Lower lobe of right lung (tissue), 2 donors: ENCODE data around the gene SEZ6. TPM values are rescaled to one million over a fixed set of nuclear protein-coding genes. Genes with fewer than 3 reads are reported as not detected.

Experiments
- ATAC-seq, 2 donors: fragments of 200-7000 bp; cut with Tn5 transposase; one replicate each; pipeline ENCODE4 v1.9.1; 2020 to 2022; ENCODE audit warnings: mild to moderate bottlenecking in 2 of 2, moderate library complexity in 2 of 2
- DNase-seq: peaks from one replicate; pipeline ENCODE4 v3.0.0-alpha.2; 2020
- H3K27ac ChIP-seq: fragments of 200-600 bp; one replicate; pipeline ENCODE4 v1.8.0; 2022
- H3K27me3 ChIP-seq: fragments of 200-600 bp; one replicate; pipeline ENCODE4 v1.8.0; 2022; ENCODE audit warnings: low read depth
- H3K36me3 ChIP-seq: fragments of 200-600 bp; one replicate; pipeline ENCODE4 v1.8.0; 2022; ENCODE audit warnings: mild to moderate bottlenecking
- H3K4me1 ChIP-seq: fragments of 200-600 bp; one replicate; pipeline ENCODE4 v1.8.0; 2022
- H3K4me3 ChIP-seq: fragments of 200-600 bp; one replicate; pipeline ENCODE4 v1.8.0; 2022; ENCODE audit warnings: mild to moderate bottlenecking
- H3K9me3 ChIP-seq: fragments of 200-600 bp; one replicate; pipeline ENCODE4 v1.8.0; 2022
- CTCF ChIP-seq: fragments of 200-600 bp; IDR thresholded peaks from one replicate; pipeline ENCODE4 v1.8.0; 2022; ENCODE audit warnings: antibody characterized with exemption, mild to moderate bottlenecking
- intact Hi-C: fragments of 100-400 bp; cut with DNase I; formaldehyde crosslinking; loops from one replicate; pipeline ENCODE4 v1.11.0; 2022
- total RNA-seq: library from RNA; stranded (reverse); fragmentation: NEBNext Ultra II Directional; extraction: Animal tissue kit (Norgen Biotek cat#: 25700); gene quantifications from one replicate; pipeline ENCODE4 v1.2.1, GENCODE V29; 2021
- donor health status: DM: no; HTN: yes; CAD: no; lungs with severe emphysema.

The SEZ6 gene
- total RNA-seq, 1 donor from 2014 or later: not detected

GRCh38 chr17:28960256-28961061, 45.4 kb downstream of the SEZ6 start:
- no peak overlapping the region for H3K27ac ChIP-seq
- no peaks in the 10 kb centered on the region for H3K36me3 ChIP-seq
- no peaks in the 10 kb centered on the region for H3K27me3 ChIP-seq
- intact Hi-C loops: no loop called here
- no peak overlapping the region for H3K4me3 ChIP-seq
- ATAC-seq (no peak), DNase-seq (no peak)
- TF ChIP-seq CTCF: no peak
- H3K4me1 ChIP-seq: no peaks in the 10 kb centered on the region
- H3K9me3 ChIP-seq: no peaks in the 10 kb centered on the region

- H3K36me3 ChIP-seq: no peaks in the 10 kb centered on the region
- no peak for DNase-seq
- TF ChIP-seq CTCF: no peak
- H3K27ac ChIP-seq: no peak overlapping the region
- H3K27me3 ChIP-seq: no peaks in the 10 kb centered on the region
- no peaks in the 10 kb centered on the region for H3K4me1 ChIP-seq
- ATAC-seq: no peak
- H3K4me3 ChIP-seq: no peak overlapping the region
- H3K9me3 ChIP-seq: no peaks in the 10 kb centered on the region
- intact Hi-C loops: no loop called here
Observed at GRCh38 chr17:28959471-28959871, 46.4 kb downstream of the SEZ6 start.

- H3K4me1 ChIP-seq: no peaks in the 10 kb centered on the region
- TF ChIP-seq CTCF: no peak
- H3K27ac ChIP-seq: no peak overlapping the region
- no peak overlapping the region for H3K4me3 ChIP-seq
- H3K36me3 ChIP-seq: no peaks in the 10 kb centered on the region
- no peaks in the 10 kb centered on the region for H3K27me3 ChIP-seq
- H3K9me3 ChIP-seq: no peaks in the 10 kb centered on the region
- ATAC-seq (peak; percentile 3 to 9), DNase-seq (no peak)
- intact Hi-C loops: no loop called here
Observed at GRCh38 chr17:28958820-28959455, 46.9 kb downstream of the SEZ6 start.

- ATAC-seq: no peak
- Histone ChIP-seq H3K27ac (no peak overlapping the region), H3K27me3 (no peaks in the 10 kb centered on the region), H3K36me3 (no peaks in the 10 kb centered on the region), H3K4me3 (no peak overlapping the region), H3K4me1 (peaks cover 5% of the 10 kb centered on the region), H3K9me3 (no peaks in the 10 kb centered on the region)
- DNase-seq: no peak
- no peak for TF ChIP-seq CTCF
- intact Hi-C loops: no loop called here
Observed at GRCh38 chr17:28957992-28958355, 47.9 kb downstream of the SEZ6 start.

GRCh38 chr17:28957277-28957991, 48.4 kb downstream of the SEZ6 start:
- Histone ChIP-seq H3K4me1 (peaks cover 8% of the 10 kb centered on the region), H3K36me3 (no peaks in the 10 kb centered on the region), H3K27ac (no peak overlapping the region), H3K9me3 (no peaks in the 10 kb centered on the region), H3K27me3 (no peaks in the 10 kb centered on the region), H3K4me3 (no peak overlapping the region)
- ATAC-seq: no peak
- DNase-seq: no peak
- no peak for TF ChIP-seq CTCF
- intact Hi-C loops: no loop called here
